GM12891 (cell line): ENCODE data around the gene MCM9.

Experiments
- DNase-seq: peaks from one replicate; pipeline ENCODE4 v3.0.0; 2011; ENCODE audit warnings: low spot score; ENCODE audit not compliant: insufficient read length
- FAIRE-seq: peaks from 2 replicates; lab custom pipeline; 2011; peaks lifted over from hg19 to GRCh38; lab: Jason Lieb, UNC
- PAX5 ChIP-seq: IDR thresholded peaks from 2 replicates; pipeline ENCODE4 v1.6.1; 2011; ENCODE audit warnings: low read length, moderate library complexity, mild to moderate bottlenecking; ENCODE audit not compliant: insufficient read depth, severe bottlenecking
- POLR2A ChIP-seq: IDR thresholded peaks from 2 replicates; pipeline ENCODE4 v1.6.1; 2011; ENCODE audit warnings: low read depth, low read length, control low read depth
- POLR2AphosphoS5 ChIP-seq: IDR thresholded peaks from 2 replicates; pipeline ENCODE4 v1.6.1; 2011; ENCODE audit warnings: low read depth, low read length, control low read depth
- POU2F2 ChIP-seq: IDR thresholded peaks from 2 replicates; pipeline ENCODE4 v1.6.1; 2011; ENCODE audit warnings: low read depth, mild to moderate bottlenecking, control low read depth, low read length, moderate library complexity
- SPI1 ChIP-seq: IDR thresholded peaks from 2 replicates; pipeline ENCODE4 v1.6.1; 2011; ENCODE audit warnings: low read depth, low read length, control low read depth
- TAF1 ChIP-seq: IDR thresholded peaks from 2 replicates; pipeline ENCODE4 v1.6.1; 2011; ENCODE audit warnings: low read depth, low read length, control low read depth

The MCM9 gene

GRCh38 chr6:118882314-118882905, 52.5 kb downstream of the MCM9 start:
- DNase-seq (no peak), FAIRE-seq (no peak)
- TF ChIP-seq POLR2AphosphoS5 (no peak), TAF1 (no peak), POU2F2 (no peak), POLR2A (no peak), PAX5 (no peak), SPI1 (no peak)

DNA sequence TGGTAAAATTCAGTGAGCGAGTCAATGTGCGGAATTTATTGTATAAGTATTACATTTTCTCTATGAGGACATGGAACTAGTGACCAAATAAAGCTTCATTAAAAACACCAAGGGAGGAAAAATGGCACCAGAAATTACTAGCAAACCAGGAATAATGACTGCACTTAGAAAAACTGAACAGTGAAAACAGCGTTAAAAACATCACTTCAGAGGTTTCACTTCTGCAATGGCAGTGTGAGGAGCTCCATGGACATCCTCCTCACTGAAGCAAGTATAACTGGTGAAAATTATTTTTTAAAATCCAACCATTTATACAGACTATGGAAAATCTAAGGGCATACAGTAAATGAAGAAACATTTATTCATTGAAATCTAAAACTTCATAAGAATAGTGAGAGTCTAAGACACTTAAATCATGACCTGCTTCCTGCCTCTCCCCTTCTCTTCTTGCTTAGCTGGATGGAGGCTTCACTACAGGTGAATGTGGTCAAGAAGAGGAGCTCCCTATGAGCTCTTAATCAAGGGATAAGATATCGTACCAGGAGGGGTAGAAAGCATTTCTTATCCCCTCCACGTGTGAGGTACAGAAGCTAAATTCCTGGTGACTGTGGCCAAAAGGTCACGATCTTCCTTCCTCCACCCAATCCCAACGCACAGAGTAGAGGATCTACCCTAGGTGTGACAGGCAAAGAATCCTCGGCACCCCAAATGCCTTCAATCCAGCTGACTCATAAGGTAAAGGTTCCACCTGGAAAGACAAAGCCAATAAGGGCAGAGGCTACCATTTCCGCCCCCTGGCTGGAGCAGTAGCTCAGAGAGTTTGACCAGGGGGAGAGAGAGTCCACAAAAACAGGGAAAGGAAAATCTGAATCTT, 53.3 kb downstream of the MCM9 start:
- peak; percentile 81 for FAIRE-seq

GRCh38 chr6:118877806-118878205, 57.2 kb downstream of the MCM9 start:
- TF ChIP-seq POLR2AphosphoS5 (no peak), POU2F2 (no peak), SPI1 (no peak), TAF1 (no peak), PAX5 (no peak), POLR2A (no peak)
- FAIRE-seq: no peak

More for the DNA sequence above, 53.3 kb downstream of the MCM9 start:
- TF ChIP-seq SPI1 (peak; percentile 97), TAF1 (no peak)
- DNase-seq: no peak

GRCh38 chr6:118876814-118877213, 58.1 kb downstream of the MCM9 start:
- peak; percentile 23 for FAIRE-seq
- DNase-seq: no peak
- TF ChIP-seq POLR2AphosphoS5: no peak
- TF ChIP-seq POLR2A: no peak
- TF ChIP-seq PAX5: no peak
- TF ChIP-seq POU2F2: no peak
- TF ChIP-seq TAF1: no peak
- TF ChIP-seq SPI1: no peak

More at GRCh38 chr6:118877806-118878205, 57.2 kb downstream of the MCM9 start:
- DNase-seq: no peak

GRCh38 chr6:118876198-118876597, 58.8 kb downstream of the MCM9 start:
- TF ChIP-seq POLR2AphosphoS5: no peak
- TF ChIP-seq PAX5: no peak
- TF ChIP-seq TAF1: no peak
- no peak for TF ChIP-seq POLR2A
- no peak for TF ChIP-seq SPI1
- no peak for TF ChIP-seq POU2F2
- FAIRE-seq: no peak
- DNase-seq: no peak

DNA sequence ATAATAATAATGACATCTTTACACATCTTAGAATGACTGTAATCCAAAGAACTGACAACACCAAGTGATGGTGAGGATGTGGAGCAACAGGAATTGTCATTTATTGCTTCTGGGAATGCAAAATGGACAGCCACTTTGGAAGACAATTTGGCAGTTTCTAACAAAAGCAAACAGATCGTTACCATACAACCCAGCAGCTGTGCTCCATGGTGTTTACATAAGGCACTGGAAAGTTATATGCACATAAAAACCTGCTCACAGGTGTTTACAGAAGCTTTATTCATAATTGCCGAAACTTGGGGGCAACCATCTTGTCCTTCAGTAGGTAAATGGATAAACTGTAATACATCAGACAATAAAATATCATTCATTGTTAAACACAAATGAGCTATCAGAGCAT, 59.3 kb downstream of the MCM9 start:
- TF ChIP-seq POU2F2: no peak
- TF ChIP-seq TAF1: no peak
- TF ChIP-seq PAX5: no peak
- DNase-seq: no peak
- FAIRE-seq: no peak

DNA sequence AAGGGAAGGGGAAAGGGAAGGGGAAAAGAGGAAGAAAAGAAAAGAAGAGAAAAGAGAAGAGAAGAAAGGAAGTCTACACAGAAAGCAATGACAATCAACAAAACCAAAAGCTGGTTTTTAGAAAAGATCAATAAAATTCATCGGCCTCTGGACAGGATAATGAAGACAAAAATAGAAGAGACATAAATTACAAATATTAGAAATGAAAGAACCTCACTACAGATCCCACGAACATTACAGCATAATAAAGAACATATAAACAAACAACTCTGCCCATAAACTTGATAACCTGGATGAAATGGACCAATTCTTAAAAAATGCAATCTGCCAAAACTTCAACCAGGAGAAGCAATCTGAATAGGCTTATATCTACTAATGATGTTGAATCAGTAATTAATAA, 61.7 kb downstream of the MCM9 start:
- DNase-seq (no peak), FAIRE-seq (no peak)
- TF ChIP-seq POLR2A: no peak
- TF ChIP-seq POU2F2: no peak
- TF ChIP-seq TAF1: no peak
- no peak for TF ChIP-seq POLR2AphosphoS5
- TF ChIP-seq PAX5: no peak
- TF ChIP-seq SPI1: no peak

DNA sequence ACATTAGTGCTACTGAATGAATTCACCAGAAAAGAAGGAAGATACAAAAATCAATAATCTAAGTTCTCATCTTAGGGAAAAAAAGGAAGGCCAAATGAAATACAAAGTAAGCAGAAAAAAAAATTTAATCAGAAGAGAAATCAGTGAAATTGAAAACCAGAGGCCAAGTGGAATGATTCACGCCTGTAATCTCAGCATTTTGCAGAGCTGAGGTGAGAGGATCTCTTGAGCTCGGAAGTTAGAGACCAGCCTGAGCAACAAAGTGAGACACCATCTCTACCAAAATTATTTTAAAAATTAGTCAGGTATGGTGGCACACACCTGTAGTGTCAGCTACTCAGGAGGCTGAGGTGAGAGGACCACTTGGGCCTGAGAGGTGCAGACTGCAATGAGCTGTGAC, 62.2 kb downstream of the MCM9 start:
- TF ChIP-seq SPI1 (no peak), TAF1 (no peak), POU2F2 (no peak), POLR2A (no peak), PAX5 (no peak), POLR2AphosphoS5 (no peak)
- FAIRE-seq: no peak

DNA sequence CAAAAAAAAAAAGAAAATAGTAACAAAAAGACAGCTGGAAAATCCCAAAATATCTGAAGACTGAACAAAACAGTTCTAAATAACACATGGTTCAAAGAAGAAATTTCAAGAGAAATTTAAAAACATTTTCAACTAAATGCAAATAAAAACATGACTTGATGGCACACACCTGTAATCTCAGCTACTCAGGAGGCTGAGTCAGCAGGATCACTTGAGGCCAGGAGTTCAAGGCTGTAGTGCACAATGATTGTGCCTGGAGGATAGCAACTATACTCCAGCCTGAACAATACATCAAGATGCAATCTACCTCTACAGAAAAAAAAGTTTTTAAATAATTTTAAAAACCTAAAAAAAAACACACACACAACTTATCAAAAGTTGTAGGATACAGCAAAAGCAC, 62.6 kb downstream of the MCM9 start:
- no peak for TF ChIP-seq TAF1
- FAIRE-seq: no peak

More for the DNA sequence above, 62.2 kb downstream of the MCM9 start:
- DNase-seq: no peak

DNA sequence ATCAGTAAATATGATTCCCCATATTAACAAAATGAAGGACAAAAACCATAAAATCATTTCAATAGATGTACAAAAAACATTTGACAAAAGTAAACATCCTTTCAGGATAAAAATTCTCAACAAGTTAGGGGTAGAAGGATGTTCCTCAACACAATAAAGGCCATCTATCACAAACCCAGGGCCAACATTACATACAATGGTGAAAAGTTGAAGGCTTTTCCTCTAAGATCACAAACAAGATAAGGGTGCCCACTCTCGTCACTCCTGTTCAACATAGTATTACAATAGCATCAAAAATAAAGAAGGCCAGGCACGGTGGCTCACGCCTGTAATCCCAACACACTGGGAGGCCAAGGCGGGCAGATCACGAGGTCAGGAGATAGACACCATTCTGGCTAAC, 63.6 kb downstream of the MCM9 start:
- TF ChIP-seq TAF1 (no peak), SPI1 (no peak), POLR2A (no peak), POLR2AphosphoS5 (no peak), POU2F2 (no peak), PAX5 (no peak)
- FAIRE-seq (no peak), DNase-seq (no peak)

More for the DNA sequence above, 62.6 kb downstream of the MCM9 start:
- DNase-seq: no peak
